CD4-positive, alpha-beta T cell treated with Interleukin-4 for 1 hour (primary cell): ENCODE data around the gene ABCC12.

Source experiments
- DNase-seq, 2 donors: peaks; one replicate each; pipeline ENCODE4 v3.0.0-alpha.2; 2020 to 2022

ABCC12 gene

DNA sequence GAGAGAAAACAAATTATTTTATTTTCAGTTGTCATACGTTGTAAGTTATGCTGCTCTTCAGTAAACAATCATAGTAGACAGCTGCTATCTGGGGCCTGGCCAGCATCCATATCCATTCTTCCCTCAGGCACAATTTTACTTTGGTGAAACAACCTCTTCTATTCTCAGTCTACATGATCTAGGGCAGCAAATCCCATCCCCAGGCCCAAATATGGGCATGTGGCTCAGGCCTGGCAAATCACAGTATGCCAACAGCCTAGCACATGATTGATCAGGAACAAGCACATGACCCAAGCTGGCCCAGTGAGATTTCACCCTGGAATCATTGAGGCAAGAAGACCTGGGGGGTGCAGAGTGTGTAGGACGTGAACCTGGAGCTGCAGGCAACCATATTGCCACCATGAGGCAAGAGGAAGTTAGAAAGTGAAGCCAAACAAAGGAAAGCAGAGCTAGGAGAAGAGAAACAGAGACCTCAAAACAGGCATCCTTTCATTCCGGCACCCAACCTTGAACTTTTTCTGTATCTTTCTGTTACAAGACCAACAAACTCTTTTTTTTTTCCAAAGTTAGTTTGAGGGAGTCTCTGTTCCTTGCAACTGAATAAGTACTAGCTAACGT is 10.3 kb upstream of the ABCC12 start:
- DNase-seq = no peak

DNA sequence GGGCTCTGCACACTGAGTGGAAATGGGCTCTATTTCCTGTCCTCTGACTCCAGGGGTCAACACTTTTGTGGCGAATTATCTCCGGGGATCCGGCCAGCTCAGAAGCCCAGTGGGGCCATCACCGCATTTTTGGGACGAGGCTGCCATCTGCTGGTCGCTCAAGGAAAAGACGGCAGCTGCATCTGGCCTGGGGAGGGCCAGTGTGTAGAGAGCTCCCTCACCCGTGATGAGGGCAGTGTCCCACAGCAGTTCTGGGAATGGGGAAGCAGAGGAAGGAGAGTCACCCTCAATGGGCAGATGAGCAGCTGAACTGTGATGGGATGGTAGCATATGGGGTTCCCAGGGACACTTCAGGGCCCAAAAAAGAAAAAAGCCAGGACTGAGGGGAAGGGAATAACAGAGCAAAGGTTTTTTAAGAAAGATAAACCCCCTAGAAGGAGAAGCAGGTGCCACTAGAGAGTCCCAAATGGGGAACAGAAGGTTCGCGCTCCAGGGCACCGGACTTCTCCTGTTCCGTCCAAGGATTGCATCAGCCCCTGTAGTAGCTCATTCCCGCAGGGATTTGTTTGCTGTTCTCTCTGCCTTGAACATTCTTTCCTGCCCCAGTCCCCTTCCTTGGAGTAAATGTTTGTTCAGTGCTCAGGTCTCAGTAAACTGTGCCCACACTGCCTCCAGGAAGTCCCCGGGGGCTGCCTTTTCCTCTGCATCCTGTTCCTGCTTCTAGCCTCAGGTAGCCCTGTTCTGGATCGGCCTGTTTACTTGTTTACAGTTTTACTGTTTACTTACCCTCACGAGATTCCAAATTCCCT is 9.3 kb upstream of the ABCC12 start:
- peak; percentile 64 to 70 for DNase-seq

DNA sequence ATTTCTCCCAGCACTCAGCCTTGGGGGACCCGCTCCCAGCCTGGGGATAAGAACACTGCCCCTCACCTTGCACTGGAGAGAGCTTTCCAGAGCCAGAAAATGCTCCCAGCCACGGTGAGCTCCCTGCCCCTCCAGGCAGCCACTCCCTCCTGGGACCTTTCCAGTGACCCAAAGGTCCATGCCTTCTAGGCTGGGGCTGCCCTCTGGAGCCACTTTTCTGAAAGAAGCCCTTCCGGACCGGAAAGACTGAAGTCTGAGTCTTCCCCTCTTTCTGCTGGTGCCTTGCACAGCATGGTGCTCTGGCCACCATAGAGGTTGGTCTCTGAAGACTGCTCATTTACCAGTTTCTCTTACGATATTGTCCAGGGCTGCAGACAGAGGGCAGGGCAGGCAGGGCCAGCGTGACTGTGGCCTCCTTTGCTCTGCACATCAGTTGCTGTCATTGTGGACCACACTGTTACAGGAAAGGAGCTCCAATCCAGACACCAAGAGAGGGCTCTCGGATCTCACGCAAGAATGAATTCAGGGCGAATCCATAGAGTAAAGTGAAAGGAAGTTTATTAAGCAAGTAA is 7.1 kb upstream of the ABCC12 start:
- DNase-seq = no peak

DNA sequence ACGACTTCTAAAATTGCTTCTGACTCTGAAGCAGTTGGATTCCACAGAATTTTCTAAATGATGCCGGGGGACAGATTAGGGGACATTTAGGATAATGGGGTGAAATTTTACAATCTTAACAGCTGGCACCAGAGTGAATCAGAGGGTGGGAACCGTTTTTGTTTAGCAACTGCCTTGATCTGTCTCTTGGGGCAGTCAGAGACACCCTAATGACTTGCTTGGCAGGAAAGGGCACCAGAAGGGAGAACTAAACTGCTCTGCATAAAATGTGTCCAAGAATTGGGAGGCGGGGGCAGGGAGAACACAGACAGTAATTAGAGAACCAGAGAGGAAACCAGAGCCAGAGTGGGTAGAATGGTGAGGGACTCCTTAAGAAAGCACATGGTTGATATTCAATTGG is 6.1 kb upstream of the ABCC12 start:
- DNase-seq = no peak

DNA sequence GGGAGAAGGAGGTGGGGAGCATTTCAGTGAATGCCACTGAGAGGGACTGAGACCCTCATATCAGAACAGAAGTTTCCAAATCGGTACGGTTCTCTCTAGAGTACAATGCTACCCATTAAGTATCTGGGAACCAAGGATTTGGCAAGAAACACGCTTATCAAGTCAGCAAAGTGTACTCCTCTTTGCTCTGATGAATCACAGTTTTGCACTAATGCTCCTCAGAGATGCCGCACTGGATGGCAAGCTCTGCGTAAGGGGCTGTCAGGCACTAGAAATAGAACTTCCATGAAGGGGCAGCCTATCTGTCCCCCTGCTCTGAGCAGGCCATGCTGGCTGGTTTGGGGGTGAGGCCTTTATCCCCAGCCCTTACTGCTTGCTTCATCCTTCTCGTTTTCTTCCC is 4.8 kb upstream of the ABCC12 start:
- DNase-seq = no peak

DNA sequence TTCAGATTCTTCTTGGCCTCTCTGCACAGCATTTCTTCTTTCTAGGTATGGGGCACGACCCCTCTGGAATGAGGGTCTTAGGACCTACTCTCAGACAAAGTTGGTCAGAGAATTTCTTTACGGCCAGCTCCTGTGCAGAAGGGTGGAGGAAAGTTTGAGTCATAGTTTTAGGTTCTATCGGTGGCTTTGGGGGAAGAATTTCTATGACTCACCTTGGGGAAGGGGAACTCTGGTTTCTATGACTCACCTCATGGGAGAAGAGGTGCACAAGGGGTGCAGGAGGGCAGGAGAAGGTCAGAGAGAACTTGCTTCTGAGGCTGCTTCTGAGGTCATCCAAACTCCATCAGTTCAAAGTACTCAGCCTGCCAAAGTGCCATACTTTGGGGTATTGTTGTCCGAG is 2.5 kb upstream of the ABCC12 start:
- no peak for DNase-seq

DNA sequence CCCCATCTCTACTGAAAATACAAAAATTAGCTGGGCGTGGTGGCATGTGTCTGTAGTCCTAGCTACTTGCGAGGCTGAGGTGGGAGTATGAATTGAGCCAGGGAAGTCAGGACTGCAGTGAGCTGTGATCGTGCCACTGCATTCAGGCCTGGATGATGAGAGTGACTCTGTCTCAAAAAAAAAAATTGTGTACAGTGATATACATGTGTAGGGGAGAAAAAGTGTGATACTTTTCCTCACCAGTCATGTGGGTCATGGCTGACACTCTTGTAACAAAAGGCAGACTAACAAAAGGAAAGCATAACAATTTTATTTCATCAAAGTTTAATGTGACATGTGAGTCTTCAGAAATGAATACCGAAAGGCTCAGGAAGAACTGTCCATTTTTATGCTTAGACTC is 2.0 kb upstream of the ABCC12 start:
- no peak for DNase-seq

DNA sequence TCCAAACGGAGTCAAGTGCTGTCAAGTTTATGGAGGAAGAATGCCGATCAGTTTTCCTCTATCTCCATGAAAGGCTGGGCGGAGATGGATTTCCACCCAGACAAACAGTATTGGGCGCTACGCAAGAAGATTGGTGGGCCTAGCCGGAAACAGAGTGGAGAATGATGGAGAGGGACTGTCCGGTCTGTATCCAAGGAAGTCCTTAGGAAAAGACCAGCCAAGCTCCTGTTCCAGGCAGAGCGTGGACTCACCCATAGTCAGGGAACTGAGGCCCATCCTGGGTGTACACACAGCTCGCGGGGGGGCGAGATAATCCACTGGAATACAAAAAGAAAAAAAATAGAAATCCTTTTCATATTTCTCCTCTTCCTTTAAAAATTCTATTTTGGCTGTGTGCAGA is 1.5 kb upstream of the ABCC12 start:
- DNase-seq = no peak

DNA sequence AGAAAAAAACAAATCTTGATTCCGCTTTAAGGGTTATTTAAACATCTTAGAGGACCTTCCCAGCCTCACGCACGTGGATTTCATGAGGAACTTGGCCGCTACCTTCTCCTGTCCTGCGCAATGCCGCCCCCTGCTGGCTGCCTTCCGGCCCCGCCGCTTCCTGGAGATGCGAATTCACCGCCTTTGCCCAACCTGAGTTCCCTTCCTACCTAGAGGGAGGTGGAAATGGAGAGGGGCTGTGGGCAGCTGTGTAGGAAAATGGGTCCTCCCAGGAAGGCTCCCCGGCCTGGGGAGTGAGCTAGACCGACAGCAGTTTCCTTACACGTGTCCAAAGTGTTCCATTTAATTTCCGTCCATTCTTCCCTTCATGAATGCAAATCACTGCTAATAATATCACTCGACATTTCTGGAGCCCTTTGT is 1.0 kb upstream of the ABCC12 start:
- DNase-seq = peak; percentile 71 to 73

DNA sequence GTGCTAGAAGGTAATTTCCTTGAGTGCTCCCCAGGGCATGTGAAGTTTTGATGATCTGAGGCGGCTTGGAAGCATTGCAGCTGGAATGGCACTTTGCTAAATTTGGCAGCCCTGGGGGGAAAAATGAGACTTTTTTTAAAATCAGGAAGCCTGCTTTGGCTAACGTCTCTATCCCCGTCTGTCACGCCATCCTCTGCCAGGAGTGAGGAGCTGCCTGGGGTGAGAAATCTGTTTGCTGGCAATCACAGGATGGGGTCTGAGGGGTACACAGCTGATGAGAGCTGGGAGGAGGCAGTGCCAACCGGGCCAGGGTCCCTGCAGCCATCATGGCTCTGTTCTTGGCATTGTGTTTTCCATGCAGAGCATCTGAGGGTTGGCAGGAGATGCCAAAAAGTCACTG is 2.0 kb downstream of the ABCC12 start:
- no peak for DNase-seq

DNA sequence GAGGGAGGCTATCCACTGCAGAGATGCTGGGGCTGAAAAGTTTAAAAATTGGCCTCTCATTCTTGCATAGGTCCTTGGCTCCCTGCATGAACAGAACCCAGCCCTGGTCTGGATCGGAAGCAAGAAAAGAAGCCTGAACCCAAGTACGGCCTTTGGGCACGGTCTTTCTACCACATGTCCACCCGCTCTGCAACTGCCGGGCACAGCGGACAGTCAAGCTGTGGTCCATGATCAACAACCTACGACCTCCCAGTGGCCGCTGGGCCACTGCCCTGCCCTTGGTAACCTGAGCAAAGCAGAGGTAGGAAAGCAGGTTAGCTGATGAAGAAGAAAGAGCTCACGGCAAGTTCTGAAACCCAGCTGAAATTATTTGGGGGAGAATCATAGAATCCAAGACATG is 3.6 kb downstream of the ABCC12 start:
- DNase-seq = no peak

DNA sequence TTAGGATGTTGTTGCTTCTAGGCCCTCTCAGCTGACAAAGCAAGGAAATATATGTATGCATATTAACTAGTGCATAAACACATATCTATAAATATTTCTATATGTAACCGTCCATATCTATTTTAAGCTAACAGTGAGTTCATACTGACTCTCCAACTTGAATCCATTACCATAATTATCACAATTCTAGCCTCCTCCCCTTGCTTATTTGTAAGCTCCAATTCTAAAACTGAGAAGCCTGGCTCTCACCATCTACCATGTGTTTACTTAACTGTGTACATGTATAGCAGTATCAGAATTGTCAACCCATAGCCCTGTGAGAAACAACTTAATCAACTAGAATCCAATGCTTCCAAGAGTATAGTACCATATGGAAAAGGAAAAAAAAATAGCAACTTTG is 5.1 kb downstream of the ABCC12 start:
- no peak for DNase-seq

DNA sequence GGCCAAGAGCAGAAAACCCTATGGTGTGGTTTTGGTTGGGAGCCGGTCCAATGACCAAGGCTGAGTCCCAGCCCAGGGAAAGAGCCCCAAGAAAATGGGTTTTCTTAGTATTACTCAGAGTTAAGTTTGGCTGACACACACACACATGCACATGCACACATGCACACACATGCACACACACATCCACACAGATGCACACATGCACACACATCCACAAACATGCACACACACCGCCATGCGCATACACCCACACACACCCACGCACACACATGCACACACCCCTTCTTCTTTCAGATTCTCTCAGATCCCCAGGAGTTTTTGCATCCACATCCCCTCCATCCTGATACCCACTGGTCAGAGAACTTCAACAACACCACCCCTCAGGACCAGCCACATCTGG is 9.1 kb downstream of the ABCC12 start:
- DNase-seq = no peak

DNA sequence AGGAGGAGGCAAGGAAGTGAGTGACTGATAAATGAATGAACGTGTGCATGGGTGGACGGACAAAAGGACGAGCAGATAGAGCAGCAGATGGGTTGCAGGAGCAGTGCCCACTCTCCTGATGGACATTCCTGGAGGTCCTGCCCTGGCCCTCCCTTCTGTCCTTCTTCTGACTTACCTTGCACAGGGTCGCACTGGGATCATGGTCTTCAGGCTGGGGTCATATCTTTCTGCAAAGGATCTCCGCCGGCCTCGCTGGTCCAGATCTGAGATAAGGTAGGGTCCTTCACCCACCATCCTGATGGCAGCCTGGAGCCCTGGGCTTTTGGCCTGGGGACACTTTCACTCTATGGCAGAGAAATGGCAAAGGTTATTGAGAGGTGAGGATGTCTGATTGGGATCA is 9.7 kb downstream of the ABCC12 start:
- DNase-seq = no peak

DNA sequence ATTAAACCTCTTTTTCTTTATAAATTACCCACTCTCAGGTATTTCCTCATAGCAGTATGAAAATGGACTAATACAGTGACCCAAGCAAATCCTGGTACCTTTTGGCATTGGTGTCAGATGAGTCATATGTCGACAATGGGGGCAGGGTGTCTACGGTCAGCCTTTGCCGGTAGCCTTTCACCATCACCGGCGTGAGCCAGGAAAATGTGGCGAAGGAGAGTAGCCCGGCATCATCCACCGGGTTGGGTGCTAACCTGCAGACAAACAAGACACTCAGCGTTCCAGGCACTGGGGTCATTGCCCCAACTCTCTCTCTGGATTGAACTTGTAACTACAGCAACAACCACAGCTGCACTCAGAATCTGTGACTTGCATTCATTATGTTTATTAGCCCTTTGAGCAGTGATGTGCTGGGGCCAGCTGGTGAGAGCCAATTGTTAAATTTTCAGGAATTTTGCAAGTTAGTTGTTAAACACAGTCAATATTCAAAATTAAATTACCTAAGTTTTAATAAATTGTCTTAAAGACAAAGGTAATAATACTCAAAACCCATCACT is 11.9 kb downstream of the ABCC12 start:
- DNase-seq = no peak

DNA sequence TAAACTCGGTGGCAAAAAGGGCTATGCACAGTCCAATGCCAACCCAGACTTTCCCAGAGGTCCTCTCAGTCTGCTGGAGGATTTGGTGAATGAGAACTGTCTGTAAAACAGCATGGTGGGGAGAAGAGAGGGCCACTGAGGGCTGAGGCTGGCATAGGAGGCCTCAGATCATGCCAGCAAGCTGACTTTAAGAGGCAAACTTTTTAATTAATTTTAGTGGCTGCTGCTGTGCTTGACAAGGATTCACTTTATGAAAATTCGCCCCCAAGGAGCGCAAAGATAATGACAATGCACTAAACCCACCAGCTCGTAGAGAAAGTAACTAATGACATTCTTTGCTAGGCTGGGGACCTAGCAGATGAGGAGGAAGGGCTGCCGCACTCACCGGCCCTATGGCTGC is 15.0 kb downstream of the ABCC12 start:
- DNase-seq = no peak

DNA sequence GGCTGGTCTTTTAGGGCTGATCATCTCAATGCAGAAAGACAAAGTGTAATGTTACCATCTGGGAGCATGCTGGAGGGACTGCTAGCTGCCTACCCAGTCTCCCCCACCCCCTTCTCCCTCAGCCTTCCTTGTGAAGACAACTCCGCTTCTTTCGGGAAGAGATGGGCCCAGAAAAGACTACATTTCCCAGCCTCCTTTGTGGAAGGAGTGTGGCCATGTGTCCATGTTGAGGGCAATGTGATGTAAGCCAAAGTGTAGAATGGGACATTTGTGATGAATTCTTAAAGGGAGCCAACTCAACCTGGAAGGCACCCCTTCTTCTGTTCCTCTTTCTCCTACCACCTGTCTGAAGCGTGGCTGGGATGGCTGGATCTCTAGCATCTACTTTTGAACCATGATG is 16.3 kb downstream of the ABCC12 start:
- no peak for DNase-seq

DNA sequence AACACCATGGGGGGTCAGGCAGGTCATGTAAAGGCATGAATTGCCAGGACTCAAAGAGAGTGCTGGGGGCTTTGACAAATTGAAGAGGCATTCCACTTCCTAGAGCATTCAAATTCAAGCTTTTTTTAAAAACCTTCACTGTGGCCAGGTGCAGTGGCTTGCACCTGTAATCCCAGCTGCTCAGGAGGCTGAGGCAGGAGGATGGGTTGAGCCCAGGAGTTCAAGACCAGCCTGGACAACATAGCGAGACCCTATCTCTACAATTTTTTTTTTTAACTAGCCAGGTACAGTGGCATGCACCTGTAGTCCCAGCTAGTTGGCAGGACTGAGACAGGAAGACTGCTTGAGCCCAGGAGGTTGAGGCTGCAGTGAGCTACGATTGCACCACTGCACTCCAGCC is 17.2 kb downstream of the ABCC12 start:
- DNase-seq = no peak

DNA sequence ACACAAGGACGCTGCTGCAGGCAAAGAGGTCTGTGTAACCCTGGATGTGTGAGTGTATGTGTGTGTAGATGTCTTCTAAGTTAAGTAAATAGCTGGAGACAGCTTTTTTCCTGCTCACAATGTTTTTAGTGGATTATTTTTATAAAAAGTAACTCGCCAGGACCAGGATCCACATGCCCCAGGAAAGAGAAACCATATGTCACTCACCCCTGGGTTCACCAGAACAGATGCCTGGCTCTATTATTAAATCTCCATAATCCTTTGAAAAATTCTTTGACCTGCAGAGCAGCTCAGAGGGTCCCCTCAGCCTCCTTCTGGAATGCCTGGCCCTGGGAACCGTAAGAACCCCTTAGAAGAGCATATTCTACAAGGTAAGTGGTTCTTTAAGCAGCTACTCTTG is 18.0 kb downstream of the ABCC12 start:
- DNase-seq = no peak

DNA sequence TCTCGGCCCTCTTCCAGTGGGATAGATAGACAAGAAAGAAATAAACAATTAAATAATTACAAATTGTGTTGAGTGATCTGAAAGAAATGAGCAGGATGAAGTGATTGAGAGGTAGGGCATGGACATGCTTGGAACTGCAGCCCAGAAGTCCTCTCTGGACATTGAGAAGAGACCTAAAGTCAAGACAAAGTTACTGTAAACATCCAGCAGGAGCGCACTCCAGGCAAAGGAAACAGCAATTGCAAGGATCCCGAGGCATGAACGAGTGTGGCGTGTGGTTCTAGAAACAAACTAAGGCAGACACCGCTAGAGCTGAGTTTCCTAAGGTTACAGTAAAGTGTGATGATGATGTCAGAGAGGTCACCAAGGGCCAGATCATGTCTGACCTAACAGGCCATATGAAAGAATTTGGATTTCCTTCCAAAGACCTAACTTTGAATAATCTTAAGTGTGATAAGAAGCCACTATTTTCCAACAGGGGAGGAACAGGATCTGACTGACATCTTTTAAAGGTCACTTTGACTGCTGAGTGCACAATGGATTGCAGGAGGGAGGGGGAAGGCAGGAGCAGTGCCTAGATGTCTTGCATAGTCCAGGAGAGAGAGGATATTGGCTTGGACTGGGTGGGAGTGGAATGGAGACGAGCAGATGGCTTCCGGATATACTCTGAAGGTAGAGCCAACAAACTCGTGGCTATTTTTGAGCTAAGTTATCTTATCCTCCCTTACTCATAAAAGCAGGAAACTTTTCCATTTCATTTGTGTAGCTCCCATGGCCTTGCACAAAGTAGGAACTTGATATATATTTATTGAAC is 19.0 kb downstream of the ABCC12 start:
- DNase-seq = no peak

DNA sequence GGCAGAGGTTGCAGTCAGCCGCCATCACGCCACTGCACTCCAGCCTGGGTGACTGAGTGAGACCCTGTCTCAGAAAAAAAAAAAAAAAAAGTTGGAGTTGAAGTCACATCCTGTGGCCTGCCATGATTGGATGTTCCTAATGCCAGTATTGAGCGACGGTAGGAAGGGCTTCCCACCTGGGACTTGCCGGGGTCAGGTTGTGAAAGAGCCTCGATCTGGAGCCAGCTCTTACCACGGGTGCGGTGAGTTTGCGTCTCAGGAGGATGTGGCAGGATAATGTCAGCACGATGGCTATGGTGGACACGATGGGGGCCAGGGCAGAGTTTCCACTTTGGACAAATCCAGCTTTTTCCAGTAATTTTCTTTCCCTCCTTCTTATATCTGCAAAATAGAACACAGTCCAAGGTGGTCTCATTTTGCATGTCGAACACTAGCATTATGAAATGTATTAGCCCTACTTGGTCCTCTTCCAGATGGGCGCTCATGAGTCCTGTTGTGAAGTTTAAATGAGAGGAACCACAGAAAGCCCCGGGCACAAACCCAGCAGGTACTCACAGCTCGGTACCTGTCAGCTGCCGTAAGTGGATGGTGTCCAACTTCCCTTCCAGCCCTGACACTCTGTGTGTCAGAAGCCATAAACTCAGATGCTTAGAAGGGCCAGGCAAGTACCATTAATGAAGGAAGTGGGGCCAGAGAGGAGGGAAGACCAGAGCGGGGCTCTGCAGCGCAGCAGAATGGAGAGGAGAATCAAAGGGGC is 22.2 kb downstream of the ABCC12 start:
- DNase-seq = no peak

DNA sequence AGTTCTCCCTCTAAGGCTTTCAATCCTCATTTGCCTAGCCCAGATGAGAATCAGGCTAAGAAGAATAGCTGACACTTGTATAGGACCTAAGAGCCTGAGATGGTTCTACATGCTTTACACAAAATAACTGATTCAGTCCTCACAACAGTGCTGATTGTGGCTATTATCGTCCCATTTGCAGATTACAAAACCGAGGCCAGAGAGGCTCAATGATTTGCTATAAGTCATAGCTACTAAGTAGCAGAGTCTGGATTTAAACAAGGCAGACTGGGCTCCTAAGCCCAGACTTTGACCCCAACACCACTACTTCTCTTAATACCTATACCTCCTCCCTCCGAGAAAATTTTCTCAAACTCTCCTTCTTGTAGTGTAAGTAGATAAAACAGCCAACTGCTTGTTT is 23.1 kb downstream of the ABCC12 start:
- DNase-seq = no peak
